GM13976 (cell line): ENCODE results near the gene N4BP2.

Source experiments
- DNase-seq: peaks from one replicate; pipeline ENCODE4 v3.0.0; 2012; ENCODE audit warnings: low spot score
- in situ Hi-C: fragments of 300-500 bp; cut with MboI; formaldehyde crosslinking; loops from one replicate; pipeline ENCODE4 v1.12.0; 2022; ENCODE audit warnings: low sequenced_read_pairs, mixed read lengths, inconsistent platforms; ENCODE audit not compliant: unreplicated experiment
- TF ChIP-seq, protein P1 (sequence below): IDR thresholded peaks from 2 replicates; pipeline ENCODE4 v1.5.1; 2012; ENCODE audit warnings: borderline replicate concordance, mild to moderate bottlenecking; ENCODE audit not compliant: insufficient read depth; ENCODE audit errors: extremely low read depth, missing control alignments, control extremely low read depth

Gene N4BP2

DNA sequence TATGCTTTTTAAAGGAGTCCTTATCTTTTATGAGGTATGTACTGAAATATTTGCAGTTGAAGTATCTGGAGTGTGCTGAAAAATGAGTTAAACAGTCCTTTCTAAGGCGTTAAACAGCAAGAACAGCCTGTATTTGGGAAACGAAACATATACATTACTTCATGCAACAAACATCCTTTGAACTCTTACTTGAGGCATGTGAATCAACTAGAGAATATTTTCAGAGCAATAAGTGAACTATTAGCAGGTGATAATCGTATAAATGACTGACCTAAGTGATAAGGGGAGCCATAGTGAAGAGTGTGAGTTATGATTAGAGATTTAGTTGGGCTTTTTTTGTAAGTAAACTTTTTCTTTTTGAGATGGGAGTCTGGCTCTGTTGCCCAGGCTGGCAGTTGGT, 94.3 kb downstream of the N4BP2 start:
- in situ Hi-C loops, result no loop called here
- TF ChIP-seq, protein P1, sequence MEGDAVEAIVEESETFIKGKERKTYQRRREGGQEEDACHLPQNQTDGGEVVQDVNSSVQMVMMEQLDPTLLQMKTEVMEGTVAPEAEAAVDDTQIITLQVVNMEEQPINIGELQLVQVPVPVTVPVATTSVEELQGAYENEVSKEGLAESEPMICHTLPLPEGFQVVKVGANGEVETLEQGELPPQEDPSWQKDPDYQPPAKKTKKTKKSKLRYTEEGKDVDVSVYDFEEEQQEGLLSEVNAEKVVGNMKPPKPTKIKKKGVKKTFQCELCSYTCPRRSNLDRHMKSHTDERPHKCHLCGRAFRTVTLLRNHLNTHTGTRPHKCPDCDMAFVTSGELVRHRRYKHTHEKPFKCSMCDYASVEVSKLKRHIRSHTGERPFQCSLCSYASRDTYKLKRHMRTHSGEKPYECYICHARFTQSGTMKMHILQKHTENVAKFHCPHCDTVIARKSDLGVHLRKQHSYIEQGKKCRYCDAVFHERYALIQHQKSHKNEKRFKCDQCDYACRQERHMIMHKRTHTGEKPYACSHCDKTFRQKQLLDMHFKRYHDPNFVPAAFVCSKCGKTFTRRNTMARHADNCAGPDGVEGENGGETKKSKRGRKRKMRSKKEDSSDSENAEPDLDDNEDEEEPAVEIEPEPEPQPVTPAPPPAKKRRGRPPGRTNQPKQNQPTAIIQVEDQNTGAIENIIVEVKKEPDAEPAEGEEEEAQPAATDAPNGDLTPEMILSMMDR, result no peak
- DNase-seq, result no peak

DNA sequence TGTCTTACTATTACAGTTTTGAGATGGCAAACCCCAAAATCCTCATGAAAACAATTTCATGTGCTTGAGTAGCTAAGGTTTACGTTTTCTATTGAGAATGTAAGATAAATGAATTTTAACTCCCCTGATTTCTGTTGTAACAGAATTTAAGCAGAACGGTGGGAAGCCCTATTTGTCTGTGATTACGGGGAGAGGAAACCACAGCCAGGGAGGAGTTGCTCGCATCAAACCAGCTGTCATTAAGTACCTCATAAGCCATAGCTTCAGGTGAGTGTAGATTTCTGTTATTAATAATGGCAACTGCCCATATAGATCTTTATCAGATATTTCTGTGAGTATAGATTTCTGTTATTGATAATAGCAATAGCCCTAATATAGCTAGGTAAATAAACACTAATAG, 96.0 kb downstream of the N4BP2 start:
- in situ Hi-C loops, result no loop called here
- DNase-seq, result no peak
- TF ChIP-seq, protein P1, result no peak

DNA sequence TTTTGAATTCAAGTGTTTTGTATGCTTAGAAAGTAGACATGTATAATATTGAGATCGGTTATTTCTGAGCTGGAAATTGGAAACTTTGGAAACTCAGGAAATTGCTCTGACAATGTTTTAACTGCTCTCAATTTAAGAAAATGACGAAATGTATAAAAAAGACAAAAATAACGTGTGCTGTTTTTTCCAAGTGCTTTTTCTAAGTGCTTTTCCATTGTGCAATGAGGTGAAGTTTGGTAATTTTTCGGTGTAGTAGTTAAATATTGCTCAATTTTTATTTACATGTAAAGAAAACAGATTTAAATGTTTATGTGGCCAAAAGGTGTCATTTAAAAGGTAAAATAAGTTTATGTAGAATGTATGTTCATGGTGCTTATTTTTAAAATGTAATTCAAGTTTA, 100.8 kb downstream of the N4BP2 start:
- no peak for DNase-seq
- in situ Hi-C loops, result no loop called here
- TF ChIP-seq, protein P1, result no peak

DNA sequence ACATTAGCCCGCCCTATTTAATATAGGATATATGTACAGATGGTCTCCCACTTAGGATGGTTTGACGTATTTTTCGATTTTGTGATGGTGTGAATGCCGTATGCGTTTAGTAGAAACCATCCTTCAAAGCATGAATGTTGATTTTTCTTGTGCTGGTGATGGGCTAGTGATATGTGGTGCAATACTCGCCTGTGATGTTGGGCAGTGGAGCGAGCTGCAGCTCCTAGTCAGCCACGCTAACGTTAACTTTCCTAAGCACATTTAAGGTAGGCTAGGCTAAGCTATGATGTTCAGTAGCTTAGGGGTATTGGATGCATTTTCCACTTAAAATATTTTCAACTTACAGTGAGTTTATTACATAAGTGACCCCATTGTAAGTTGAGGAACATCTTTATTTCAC, 103.6 kb downstream of the N4BP2 start:
- TF ChIP-seq, protein P1, result no peak
- DNase-seq, result no peak
- in situ Hi-C loops, result no loop called here

DNA sequence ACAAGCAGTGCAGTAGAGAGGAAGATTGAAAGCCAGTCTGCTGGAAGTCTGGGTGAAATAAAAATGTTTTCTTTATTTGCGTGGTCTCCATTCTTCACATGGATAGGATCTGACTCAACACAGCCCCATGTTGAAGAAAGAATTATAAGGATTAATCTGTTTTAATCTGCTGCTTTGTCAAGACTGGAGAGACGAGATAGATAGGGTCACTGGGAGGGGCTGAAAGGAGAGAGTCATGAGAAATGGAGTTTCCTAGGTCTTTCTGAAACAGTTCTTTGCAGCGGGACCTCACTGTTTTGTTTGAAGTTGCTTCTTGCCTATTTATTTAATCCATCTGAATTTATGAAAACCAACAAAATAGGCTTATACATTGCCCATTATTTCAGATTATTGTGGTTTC, 107.8 kb downstream of the N4BP2 start:
- TF ChIP-seq, protein P1, result no peak
- DNase-seq, result no peak
- in situ Hi-C loops, result no loop called here

DNA sequence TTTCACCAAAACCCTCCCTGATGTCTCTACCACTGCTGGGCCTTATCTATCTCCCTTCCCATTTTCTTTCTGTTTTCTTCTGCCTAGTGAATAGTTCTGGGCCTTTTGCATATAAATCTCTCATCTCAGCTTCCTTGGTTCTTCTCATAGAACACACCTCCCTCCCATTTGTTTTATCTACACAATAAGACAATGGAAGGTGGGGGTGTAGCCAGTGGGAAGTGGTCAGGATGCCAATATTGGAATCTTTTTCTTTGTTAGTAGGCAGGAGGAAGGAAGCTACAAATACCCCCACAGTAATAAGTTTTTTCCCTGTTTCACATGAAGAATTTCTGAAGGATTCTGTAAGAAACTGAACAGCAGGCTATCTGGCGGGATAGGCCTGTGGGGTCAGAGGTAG, 109.3 kb downstream of the N4BP2 start:
- TF ChIP-seq, protein P1, result no peak
- no peak for DNase-seq
- in situ Hi-C loops, result no loop called here

DNA sequence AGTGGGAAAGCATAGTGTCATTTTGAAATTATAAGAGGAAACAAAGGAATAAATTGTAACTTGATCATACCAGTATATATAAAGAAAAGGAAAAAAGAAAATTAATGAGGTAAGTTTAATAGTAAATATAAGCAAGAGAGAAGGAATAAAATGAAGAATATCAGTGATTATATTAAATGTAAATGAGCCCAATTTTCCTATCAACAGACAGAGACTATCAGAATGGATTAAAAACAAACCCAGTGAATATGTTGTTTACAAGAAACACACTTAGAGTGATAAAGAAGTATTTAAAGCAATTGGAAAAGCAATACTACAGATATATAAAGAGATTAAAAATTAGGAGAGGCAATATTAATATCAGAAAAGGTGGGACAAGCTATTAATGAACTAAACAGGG, 111.4 kb downstream of the N4BP2 start:
- in situ Hi-C loops, result no loop called here

More for the DNA sequence above, 111.4 kb downstream of the N4BP2 start:
- no peak for DNase-seq
- TF ChIP-seq, protein P1, result no peak
